ENCODE measurements around the gene FBLN5.
A peak's percentile ranks its signal among the peaks of the same experiment; 100 is the strongest.

FBLN5 gene, protein sequence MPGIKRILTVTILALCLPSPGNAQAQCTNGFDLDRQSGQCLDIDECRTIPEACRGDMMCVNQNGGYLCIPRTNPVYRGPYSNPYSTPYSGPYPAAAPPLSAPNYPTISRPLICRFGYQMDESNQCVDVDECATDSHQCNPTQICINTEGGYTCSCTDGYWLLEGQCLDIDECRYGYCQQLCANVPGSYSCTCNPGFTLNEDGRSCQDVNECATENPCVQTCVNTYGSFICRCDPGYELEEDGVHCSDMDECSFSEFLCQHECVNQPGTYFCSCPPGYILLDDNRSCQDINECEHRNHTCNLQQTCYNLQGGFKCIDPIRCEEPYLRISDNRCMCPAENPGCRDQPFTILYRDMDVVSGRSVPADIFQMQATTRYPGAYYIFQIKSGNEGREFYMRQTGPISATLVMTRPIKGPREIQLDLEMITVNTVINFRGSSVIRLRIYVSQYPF

DNA sequence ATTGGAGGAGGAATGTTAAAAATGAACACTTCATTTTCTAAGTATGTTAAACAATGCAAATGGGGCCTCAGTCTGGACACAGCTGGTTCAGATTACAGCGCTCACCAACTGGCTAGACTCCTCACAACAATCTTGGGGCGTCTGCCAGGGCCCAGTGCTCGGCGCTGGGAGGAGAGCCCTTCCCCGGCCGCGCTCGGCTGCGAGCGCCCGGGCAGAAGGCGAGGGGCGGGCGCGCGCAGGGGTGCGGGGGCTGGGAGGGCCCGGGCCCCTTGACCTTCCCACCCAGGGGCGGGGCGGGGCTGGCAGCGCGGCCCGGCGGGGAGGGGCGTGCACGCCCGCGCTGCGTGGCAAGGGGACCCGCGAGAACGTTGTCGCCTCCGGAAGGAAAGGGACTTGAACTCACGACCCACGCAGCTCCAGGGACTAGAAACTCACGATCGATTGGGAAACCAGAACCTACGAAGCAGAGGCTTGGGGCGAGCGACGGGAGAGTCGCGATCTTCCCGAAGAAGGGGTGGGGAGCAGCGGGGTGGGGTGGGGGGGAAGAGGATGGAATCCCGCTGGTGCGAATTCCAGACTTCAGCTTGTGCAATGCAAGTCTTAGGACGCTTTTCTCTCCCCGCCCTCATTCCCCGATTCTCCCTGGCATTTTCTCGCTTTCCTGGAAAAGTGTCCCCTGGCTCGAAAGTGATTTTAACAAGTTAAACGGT, at the start of gene FBLN5:
TSS of gene FBLN5 (minus strand) at position 220 of the 710 bp plus-strand sequence. CDS start 465 bp downstream, outside the sequence.
- DNase-seq = peak; percentile 8

GRCh38 chr14:91996948-91997371, 49.5 kb upstream of the FBLN5 start:
- DNase-seq = no peak

DNA sequence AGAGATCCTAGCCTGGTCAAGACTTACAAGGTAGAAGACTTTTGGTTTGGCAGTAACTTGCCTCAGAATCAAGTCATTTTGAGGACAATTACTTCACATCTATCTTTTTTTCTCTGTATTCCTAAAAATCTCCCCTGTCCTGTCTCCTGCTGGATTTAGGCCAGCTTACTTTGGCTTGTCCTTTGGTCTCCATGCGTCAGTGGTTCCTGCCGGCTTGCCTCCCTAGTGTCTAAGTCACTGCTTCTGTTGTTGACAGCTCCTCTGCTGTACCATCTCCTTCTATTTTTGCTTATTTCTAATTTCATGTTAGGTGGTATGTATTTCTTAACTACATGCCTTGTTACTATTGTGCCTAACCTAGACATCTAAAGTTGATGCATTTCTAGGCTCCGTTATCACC, 39.7 kb upstream of the FBLN5 start:
- DNase-seq = no peak

DNA sequence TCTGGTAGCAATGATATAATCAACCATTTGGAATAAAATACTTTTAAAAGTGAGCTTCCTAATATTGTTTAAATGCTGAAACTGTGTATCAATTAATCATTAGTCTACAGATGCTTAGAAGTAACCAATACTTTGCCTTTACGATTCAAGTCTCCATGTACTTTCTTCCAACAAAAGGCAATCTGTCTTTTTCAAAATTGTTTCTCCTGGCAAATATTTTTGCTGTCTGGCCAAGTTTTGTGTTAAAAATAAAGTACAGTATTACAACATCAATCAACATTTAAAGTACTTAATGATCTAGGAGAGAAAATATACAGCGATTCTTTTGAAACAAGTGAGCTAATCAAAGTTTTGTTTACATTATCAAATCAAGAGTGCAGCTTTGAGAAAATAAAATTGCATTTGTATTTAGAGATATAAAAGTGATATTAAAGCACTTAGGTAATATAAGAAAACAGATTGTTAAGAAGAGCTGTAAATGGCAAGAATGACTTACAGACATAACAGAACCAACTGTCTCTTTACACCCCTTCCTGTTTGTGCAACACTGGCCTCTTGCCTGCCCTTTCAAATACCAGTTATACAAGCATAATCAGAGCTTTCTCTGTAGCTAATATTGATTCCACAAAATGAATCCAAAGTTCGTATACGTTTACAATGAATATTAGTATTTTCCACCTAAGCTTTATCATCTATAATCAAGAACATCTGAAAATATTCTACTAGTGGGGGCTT, 38.2 kb upstream of the FBLN5 start:
- no peak for DNase-seq

- no peak for DNase-seq
These were observed 37.5 kb upstream of the FBLN5 start for GRCh38 chr14:91985008-91985407.

DNA sequence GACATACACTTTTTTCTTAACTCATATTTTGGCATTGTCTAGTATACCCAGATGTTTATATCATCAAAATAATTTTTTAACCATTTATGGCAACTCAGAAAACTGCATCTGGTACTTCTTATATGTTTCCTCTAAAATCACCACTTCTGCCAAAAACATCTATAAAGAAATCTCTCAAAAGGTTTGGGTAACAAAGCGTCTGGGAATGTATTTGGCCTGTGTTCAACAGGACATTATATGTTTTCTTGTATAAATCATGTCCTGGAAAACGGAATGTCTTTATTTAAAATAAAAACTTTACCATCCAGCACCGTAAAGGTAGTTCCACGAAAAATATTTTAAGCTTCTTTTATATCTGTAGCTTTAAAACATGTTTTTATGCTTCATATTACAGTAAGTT, 36.1 kb upstream of the FBLN5 start:
- no peak for DNase-seq

DNA sequence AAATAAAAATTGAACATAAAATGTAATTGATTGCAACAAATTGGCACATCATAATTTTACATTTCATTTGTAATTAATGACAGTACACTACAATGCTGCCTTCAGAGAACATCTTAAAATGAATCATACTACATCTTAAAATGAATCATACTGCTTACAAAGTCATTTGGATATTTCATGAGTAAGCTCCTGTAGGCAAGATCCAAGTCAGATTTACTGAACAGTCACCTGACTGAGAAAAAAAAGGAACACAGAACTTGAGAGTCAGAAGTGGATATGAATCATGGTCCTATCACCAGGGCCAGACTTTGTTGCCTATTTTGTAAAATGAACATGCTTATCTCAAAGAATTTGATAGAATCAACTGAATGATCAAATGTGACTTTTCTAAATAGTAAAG, 32.7 kb upstream of the FBLN5 start:
- DNase-seq = no peak

GRCh38 chr14:91977884-91978283, 30.4 kb upstream of the FBLN5 start:
- no peak for DNase-seq

DNA sequence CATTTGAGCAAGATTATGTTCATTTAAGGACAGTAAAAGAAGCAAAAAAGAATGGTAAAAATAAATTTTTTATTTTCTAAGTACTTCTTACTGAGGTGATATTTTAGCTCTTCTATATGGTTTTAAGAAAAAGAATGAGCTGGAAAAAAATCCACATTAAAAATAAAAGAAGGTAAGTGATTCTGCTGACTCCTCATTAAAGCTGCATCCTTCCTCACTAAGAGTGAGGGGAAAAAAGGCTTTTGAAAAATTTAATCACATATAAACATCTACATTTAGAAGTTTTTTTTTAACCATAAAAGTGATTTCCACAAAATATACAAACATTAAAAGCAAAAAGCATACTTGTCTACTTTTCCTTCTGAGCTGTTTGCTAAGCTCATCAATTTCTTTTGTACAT, 28.3 kb upstream of the FBLN5 start:
- no peak for DNase-seq

GRCh38 chr14:91971188-91971778, 23.8 kb upstream of the FBLN5 start:
- no peak for DNase-seq

GRCh38 chr14:91968280-91968679, 20.8 kb upstream of the FBLN5 start:
- DNase-seq = peak; percentile 43

DNA sequence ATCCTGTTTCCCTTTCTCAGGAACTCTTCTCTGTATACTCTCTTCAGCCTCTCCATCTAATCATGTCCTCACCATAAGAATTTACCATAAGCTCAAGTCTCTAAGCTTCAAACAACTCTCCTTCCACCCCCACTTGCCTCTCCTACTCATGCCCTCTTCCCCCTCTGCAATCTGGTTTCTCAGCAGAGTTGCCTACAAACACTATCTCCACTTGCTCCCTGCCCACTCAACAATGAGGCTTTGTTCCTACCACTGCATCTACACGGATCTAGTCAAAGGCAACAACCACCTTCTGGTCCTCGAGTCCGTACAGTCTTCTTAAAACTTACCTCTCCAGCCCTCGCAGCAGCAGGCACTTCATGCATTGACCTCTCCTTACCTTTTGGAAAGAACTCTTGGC, 17.2 kb upstream of the FBLN5 start:
- DNase-seq = no peak

DNA sequence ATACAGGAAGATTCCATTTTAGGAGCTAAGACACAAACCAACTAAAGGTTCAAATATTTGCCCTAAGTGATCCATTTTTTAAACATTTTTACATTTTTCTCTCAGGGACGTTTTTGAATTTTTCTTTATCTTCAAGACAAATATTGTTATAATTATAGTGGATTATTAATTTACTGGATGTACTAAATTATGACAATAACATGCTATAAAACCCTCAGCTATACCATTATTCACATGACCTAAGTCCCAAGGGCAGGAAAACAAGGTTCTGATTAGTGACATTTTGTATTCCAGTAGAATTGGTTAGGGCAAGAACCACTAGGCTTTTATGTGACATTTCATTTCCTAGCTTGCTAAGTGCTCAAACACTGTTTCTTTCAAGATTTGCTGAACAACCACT, 16.5 kb upstream of the FBLN5 start:
- no peak for DNase-seq

GRCh38 chr14:91963465-91963864, 16.0 kb upstream of the FBLN5 start:
- no peak for DNase-seq

DNA sequence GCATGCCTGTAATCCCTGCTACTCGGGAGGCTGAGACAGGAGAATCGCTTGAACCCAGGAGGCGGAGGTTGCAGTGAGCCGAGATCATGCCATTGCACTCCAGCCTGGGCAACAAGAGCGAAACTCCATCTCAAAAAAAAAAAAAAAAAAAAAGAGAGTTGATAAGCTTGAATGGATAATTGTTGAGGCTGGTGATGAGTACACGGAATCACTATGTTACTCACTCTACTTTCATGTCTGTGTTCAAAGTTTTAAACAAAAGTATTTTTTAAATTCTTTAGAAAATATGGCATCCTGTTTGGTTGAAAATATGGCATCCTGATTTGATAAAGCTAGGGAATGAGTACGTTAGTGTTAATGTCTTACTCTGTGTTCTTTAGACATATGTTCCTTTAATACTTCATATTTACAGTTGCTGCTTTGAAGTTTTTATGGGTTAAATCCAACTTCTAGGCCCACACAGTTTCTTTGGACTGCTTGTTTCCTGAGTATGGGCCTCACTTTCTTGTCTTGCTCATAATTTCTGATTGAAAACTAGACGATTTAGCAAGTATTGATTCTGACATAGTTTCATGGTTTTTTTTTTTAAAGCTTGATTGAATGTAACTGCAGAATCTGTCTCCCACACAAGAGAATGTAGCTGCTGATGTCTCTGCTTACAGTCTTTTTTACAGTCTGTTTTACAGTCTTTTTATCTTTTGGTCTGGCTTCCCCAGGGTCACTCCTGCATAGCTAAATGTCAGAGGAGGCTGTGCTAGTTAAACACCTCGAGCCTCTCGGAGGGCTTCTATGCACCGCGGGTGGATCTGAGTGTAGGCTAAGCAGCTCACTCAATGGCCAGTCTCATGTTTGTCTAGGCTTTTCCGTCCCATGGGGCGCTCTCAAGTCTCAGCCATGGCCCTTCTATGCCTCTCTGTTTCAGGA, 14.1 kb upstream of the FBLN5 start:
- DNase-seq = no peak

DNA sequence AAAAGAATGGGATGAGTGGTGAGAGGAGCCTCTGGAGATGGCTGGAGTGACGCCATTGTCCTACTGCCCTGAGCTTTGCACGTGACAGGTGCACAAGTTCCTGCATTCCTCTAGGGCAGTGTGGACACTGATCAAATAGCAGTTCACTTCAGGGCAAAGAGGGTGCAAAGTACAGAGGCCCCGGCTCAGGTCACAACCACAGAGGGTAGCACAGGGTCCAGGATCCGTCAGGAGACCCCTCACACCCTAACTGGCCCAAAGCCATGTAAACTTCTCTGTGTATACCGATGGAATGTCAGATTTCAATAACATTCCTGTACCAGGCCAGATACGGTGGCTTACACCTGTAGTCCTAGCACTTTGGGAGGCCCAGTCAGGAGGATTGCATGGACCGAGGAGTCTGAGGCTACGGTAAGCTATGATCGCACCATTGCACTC, 10.4 kb upstream of the FBLN5 start:
- no peak for DNase-seq

GRCh38 chr14:91956616-91957015, 9.1 kb upstream of the FBLN5 start:
- no peak for DNase-seq

GRCh38 chr14:91955168-91955567, 7.7 kb upstream of the FBLN5 start:
- DNase-seq = no peak

DNA sequence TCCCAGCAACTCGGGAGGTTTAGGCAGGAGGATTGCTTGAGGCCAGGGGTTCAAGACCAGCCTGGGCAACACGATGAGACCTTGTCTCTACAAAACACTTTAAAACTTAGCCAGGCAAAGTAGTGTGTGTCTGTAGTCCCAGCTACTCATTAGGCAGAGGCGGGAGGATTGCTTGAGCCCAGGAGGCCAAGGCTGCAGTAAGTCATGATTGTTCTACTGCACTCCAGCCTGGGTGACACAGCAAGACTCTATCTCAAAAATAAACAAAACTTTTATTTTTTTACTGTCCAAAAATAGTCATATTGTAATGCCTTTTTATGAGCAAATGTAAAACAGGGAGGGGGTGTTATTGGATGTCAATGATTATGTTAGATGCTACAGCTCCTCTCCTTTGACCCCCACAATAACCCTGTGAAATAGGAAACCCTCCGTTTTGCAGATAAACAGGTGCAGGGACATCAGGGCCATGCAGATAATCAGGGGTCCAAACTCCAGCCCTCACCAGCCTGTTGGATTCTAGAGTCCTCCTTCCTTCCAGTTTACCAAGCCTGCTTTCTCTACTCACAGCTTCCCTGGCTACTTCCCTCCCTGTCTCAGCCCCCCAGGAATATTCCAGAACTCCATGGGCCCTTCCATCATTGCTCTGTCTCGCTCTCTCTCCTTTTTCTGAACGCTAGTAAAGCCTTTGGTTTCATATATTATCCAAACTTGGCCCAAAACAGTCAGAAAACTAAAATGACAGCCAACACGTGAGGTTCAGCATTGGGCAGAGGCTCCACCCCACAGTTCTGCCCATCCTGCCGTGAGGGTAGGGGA, 5.9 kb upstream of the FBLN5 start:
- no peak for DNase-seq

GRCh38 chr14:91946622-91947474, 646 bp downstream of the FBLN5 start:
- no peak for DNase-seq

Measured in CD4-positive, alpha-beta T cell treated with Interferon gamma for 1 hour (primary cell).